ENCODE data around the gene IRX5. TPM values are rescaled to one million over a fixed set of nuclear protein-coding genes. Genes with fewer than 3 reads are reported as not detected.

Gene IRX5
- total and polyA plus RNA-seq, 2 of the 8 experiments (the other 6 are each of a cell fraction or from before 2014, with no cell fraction given) = 0.48 to 0.56 TPM

DNA sequence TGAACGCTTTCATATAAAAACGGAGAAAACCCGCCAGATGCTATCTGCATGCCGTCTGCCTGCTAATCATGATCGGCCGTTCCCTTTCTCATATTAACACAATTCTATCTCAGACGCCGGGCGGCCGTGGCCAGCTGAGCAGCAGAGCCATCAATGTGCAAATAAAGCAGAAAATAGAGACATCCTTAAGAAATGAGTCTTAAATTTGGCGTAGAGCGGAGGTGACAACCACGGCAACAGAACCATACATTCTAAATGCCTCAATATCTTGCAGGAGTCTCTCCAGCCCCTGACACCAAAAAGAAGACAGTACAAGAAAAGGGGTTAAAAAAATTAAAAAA, 2.7 kb upstream of the IRX5 start:
- Histone ChIP-seq H4K91ac (replicated peaks; ENCODE audit: insufficient read length, low read length) (no peak overlapping the region), H3K27me3 (replicated peaks in 1 of 4; ENCODE audit: control insufficient read depth in 3 of 4, extremely low read depth in 1 of 4, insufficient read depth in 3 of 4, low read length in 3 of 4) (peaks cover 26 to 59% (median 42%) of the 10 kb centered on the region in 4 experiments), H2BK15ac (ENCODE audit: low read length) (no peak overlapping the region), H3K4me2 (ENCODE audit: insufficient read depth in 1 of 2, low read depth in 2 of 2, low read length in 2 of 2) (peak overlapping the region; percentile 62 to 95), H3K4ac (replicated peaks; ENCODE audit: insufficient read length, low read depth, low read length) (no peak overlapping the region), H3K9ac (replicated peaks in 1 of 4; ENCODE audit: extremely low read depth in 1 of 4, low read depth in 3 of 4, low read length in 3 of 4) (no peak overlapping the region), H4K8ac (ENCODE audit: extremely low read depth, insufficient read depth, low read length) (no peak overlapping the region), H3K9me3 (ENCODE audit: insufficient read depth in 2 of 2, low read depth in 1 of 2, low read length in 1 of 2) (no peaks in the 10 kb centered on the region), H3K27ac (ENCODE audit: low read depth, low read length) (no peak overlapping the region), H2BK20ac (ENCODE audit: low read length) (no peak overlapping the region), H2BK5ac (ENCODE audit: low read depth, low read length) (no peak overlapping the region), H4K5ac (ENCODE audit: insufficient read length, low read depth, low read length) (no peak overlapping the region), H3K18ac (ENCODE audit: extremely low read depth, low read length) (no peak overlapping the region), H3K36me3 (ENCODE audit: control insufficient read depth in 2 of 4, insufficient read depth in 4 of 4, low read length in 3 of 4) (no peaks in the 10 kb centered on the region; a peak in 1 of 8 replicates), H4K20me1 (replicated peaks in 1 of 2; ENCODE audit: control insufficient read depth in 1 of 2, insufficient read depth in 2 of 2, low read length in 2 of 2) (peaks cover 0 to 7% of the 10 kb centered on the region in 2 experiments), H3K56ac (replicated peaks; ENCODE audit: insufficient read length, low read depth, low read length) (no peak overlapping the region), H2AFZ (ENCODE audit: low read length) (no peak overlapping the region), H2BK12ac (ENCODE audit: low read depth, low read length) (no peak overlapping the region), H3K23ac (ENCODE audit: insufficient read length) (no peak overlapping the region), H3K4me1 (replicated peaks in 1 of 4; ENCODE audit: control insufficient read depth in 3 of 4, insufficient read depth in 4 of 4, low read length in 3 of 4) (peaks cover under 1 to 18% (median 10%) of the 10 kb centered on the region in 4 experiments), H3K79me2 (ENCODE audit: control insufficient read depth in 1 of 2, insufficient read depth in 2 of 2, low read length in 2 of 2) (peaks cover 0 to 3% of the 10 kb centered on the region in 2 experiments; a peak in 1 of 4 replicates), H3K79me1 (ENCODE audit: low read depth, low read length) (no peaks in the 10 kb centered on the region), H2AK5ac (ENCODE audit: low read depth, low read length) (no peak overlapping the region), H3K14ac (ENCODE audit: insufficient read length) (no peak overlapping the region), H3K23me2 (ENCODE audit: low read depth, low read length) (peaks cover 20% of the 10 kb centered on the region; the same call in 1 of the 2 replicates), H3K4me3 (ENCODE audit: extremely low read depth in 1 of 4, insufficient read depth in 2 of 4, low read depth in 3 of 4, low read length in 4 of 4) (peak overlapping the region; percentile 36 to 80 (median 48); a peak in 7 of 8 replicates), H2BK120ac (replicated peaks; ENCODE audit: low read depth, low read length) (no peak overlapping the region)
- no peak for FAIRE-seq
- CTCF ChIA-PET (ENCODE audit: partially characterized antibody) = interaction anchor here (1.0 kb wide), 1 partner anchor 643 kb away, joined by 3 read pairs; no protein-coding TSS in a partner anchor
- DNase-seq (ENCODE audit: low read depth in 1 of 2, low spot score in 2 of 2) = no peak
- 4% methylated on average over 13 of the region's 13 CpGs; no CpG with 5 or more reads in 1 of the 2 experiments for WGBS, 2 experiments (ENCODE audit: extremely low coverage in 1 of 2, insufficient coverage in 1 of 2, insufficient read length in 1 of 2, insufficient replicate concordance in 2 of 2, low coverage in 1 of 2, low lambda C conversion rate in 2 of 2, missing lambda C conversion rate in 1 of 2)
- POLR2A ChIA-PET (ENCODE audit: partially characterized antibody) = no interaction called here
- TF ChIP-seq EZH2 (IDR thresholded peaks at IDR 0.05; ENCODE audit: low read depth, low read length, severe bottlenecking) (peak; percentile 41), KDM4A (IDR thresholded peaks at IDR 0.05; ENCODE audit: low read depth, low read length, severe bottlenecking) (no peak)

All from H1 (cell line).